ENCODE results near the gene CLN3.
"Not testable (repeated sequence)": the region's sequence is repeated elsewhere in the genome, so short reads cannot be mapped to it uniquely, and the experiment has no call there.

CLN3 gene

DNA sequence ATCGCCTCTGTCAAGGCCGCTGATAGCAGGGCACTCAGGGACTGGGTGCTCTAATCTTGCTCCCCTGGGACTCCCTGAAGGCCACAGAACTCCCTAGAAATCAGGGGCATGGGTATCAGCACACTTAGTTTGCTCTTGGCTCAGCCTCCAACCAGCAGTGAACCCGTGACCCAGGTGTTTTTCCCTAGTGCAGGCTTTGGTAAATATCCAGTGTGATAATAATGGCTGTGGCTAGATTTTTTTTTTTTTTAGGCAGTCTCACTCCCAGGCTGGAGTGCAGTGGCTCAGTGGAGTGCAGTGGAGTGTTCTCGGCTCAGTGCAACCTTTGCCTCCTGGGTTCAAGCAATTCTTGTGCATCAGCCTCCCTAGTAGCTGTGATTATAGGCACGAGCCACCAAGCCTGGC, 36.6 kb upstream of the CLN3 start:
- Histone ChIP-seq H3K27me3 (ENCODE audit: low read length) (no peaks in the 10 kb centered on the region), H3K9me2 (replicated peaks; ENCODE audit: insufficient read depth, low read length) (no peaks in the 10 kb centered on the region), H3F3A (ENCODE audit: insufficient read depth) (no peaks in the 10 kb centered on the region), H3K36me3 (ENCODE audit: low read length) (no peaks in the 10 kb centered on the region), H4K20me1 (ENCODE audit: low read depth, low read length) (no peaks in the 10 kb centered on the region), H3K27ac (ENCODE audit: low read depth, low read length) (no peak overlapping the region), H2AFZ (ENCODE audit: low read depth, low read length, severe bottlenecking) (no peak overlapping the region), H3K4me2 (ENCODE audit: low read depth, low read length, poor library complexity, severe bottlenecking) (no peak overlapping the region), H3K4me3 (ENCODE audit: insufficient read depth, low read length, poor library complexity, severe bottlenecking) (no peak overlapping the region), H3K79me2 (ENCODE audit: insufficient read depth, low read length) (no peaks in the 10 kb centered on the region), H3K9ac (ENCODE audit: low read length) (no peak overlapping the region), H3K9me3 (ENCODE audit: insufficient read depth, low read length) (no peaks in the 10 kb centered on the region)
- no peak for TF ChIP-seq EZH2phosphoT487 (conservative IDR thresholded peaks at IDR 0.05; ENCODE audit: low read length)
- TF ChIP-seq, protein P1, sequence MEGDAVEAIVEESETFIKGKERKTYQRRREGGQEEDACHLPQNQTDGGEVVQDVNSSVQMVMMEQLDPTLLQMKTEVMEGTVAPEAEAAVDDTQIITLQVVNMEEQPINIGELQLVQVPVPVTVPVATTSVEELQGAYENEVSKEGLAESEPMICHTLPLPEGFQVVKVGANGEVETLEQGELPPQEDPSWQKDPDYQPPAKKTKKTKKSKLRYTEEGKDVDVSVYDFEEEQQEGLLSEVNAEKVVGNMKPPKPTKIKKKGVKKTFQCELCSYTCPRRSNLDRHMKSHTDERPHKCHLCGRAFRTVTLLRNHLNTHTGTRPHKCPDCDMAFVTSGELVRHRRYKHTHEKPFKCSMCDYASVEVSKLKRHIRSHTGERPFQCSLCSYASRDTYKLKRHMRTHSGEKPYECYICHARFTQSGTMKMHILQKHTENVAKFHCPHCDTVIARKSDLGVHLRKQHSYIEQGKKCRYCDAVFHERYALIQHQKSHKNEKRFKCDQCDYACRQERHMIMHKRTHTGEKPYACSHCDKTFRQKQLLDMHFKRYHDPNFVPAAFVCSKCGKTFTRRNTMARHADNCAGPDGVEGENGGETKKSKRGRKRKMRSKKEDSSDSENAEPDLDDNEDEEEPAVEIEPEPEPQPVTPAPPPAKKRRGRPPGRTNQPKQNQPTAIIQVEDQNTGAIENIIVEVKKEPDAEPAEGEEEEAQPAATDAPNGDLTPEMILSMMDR (IDR thresholded peaks at IDR 0.05; ENCODE audit: insufficient read depth, low read length, poor library complexity, severe bottlenecking) = no peak

DNA sequence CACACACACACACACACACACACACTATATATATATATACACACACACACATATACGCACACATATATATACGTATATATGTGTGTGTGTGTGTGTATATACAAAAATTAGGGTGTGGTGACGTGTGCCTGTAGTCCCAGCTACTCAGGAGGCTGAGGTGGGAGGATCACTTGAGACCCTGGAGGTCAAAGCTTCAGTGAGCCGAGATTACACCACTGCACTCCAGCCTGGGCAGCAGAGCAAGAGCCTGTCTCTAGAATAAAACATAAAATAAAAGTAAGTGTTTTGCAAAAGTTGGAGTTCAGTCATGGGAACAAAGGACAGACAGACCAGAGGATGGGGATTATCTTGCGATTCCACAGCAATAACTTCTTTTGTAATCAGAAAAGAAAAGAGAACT, 36.1 kb upstream of the CLN3 start:
- Histone ChIP-seq H3K4me2 (ENCODE audit: low read depth, low read length, poor library complexity, severe bottlenecking) (no peak overlapping the region), H3K4me3 (ENCODE audit: insufficient read depth, low read length, poor library complexity, severe bottlenecking) (no peak overlapping the region), H4K20me1 (ENCODE audit: low read depth, low read length) (no peaks in the 10 kb centered on the region), H3K27me3 (ENCODE audit: low read length) (no peaks in the 10 kb centered on the region), H3K9ac (ENCODE audit: low read length) (no peak overlapping the region), H3K27ac (ENCODE audit: low read depth, low read length) (no peak overlapping the region), H3F3A (ENCODE audit: insufficient read depth) (no peaks in the 10 kb centered on the region), H2AFZ (ENCODE audit: low read depth, low read length, severe bottlenecking) (no peak overlapping the region), H3K9me2 (replicated peaks; ENCODE audit: insufficient read depth, low read length) (no peaks in the 10 kb centered on the region), H3K79me2 (ENCODE audit: insufficient read depth, low read length) (no peaks in the 10 kb centered on the region), H3K9me3 (ENCODE audit: insufficient read depth, low read length) (no peaks in the 10 kb centered on the region), H3K36me3 (ENCODE audit: low read length) (no peaks in the 10 kb centered on the region)
- no peak for TF ChIP-seq EZH2phosphoT487 (conservative IDR thresholded peaks at IDR 0.05; ENCODE audit: low read length)
- TF ChIP-seq, protein P1 (IDR thresholded peaks at IDR 0.05; ENCODE audit: insufficient read depth, low read length, poor library complexity, severe bottlenecking) = no peak

DNA sequence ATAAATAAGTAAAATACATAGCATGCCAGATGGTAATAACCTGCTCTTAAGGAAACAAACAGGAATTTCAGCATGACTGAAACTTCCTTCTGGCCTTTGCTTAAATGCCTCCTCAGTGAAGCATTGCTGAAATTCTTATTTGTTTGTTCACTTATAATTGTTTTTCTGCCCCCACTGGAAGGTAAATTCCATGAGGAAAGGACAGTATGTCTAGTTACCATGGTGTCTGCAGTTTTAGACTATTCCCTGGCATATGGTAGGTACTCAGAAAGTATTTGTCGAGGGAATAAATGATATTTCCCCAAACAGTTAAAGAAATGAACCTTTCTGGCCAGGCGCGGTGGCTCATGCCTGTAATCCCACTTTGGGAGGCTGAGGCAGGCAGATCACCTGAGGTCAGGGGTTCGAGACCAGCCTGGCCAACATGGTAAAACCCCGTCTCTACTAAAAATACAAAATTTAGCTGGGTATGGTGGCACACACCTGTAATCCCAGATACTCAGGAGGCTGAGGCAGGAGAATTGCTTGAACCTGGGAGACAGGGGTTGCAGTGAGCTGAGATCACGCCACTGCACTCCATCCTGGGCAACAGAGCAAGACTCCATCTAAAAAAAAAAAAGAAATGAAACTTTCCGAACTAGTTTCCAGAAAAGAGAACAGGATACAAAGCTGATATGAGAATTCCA, 35.4 kb upstream of the CLN3 start:
- H3K27ac ChIP-seq (ENCODE audit: low read depth, low read length); H3K4me2 ChIP-seq (ENCODE audit: low read depth, low read length, poor library complexity, severe bottlenecking): not testable (repeated sequence)

DNA sequence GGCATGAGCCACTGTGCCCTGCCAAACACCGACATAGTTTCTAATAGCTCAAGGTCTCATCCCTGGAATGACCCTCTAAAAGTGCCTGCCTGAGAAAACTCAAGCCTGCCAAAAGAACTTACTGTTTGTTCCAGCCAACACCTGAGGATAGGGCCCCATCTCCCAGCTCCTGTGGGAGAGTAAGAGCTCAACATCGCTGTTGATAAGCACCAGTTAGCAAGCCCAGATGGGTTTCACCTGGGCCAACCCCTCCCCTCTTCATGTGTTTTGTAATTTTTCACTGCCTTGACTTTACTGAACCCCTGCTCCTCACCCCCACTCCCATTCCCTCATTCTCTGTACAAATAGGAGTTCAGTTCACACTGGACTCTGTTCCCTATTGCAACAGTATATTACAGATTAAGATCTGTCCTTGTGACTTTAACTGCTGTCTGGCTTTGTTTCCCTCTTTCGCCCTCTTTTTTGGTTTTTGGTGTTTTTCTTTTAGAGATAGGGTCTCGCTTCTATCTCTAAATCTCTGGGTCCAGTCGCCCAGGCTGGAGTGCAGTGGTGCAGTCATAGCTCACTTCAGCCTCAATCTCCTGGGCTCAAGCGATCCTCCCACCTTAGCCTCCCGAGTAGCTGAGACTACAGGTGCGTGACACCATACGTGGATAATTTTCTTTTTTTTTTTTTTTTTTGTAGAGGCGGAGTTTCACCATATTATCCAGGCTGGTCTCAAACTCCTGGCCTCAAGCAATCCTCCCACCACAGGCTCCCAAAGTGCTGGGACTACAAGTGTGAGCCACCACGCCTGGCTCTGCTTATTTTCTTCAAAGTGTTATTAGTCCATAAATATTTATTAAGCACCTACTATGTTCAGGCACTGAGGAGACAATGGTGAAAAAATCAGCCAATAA, 34.6 kb upstream of the CLN3 start:
- Histone ChIP-seq H3K27ac (ENCODE audit: low read depth, low read length) (no peak overlapping the region), H3K27me3 (ENCODE audit: low read length) (no peaks in the 10 kb centered on the region), H2AFZ (ENCODE audit: low read depth, low read length, severe bottlenecking) (no peak overlapping the region), H3K9ac (ENCODE audit: low read length) (no peak overlapping the region), H4K20me1 (ENCODE audit: low read depth, low read length) (no peaks in the 10 kb centered on the region), H3K9me2 (replicated peaks; ENCODE audit: insufficient read depth, low read length) (no peaks in the 10 kb centered on the region), H3K4me3 (ENCODE audit: insufficient read depth, low read length, poor library complexity, severe bottlenecking) (no peak overlapping the region), H3K9me3 (ENCODE audit: insufficient read depth, low read length) (no peaks in the 10 kb centered on the region), H3K36me3 (ENCODE audit: low read length) (no peaks in the 10 kb centered on the region), H3F3A (ENCODE audit: insufficient read depth) (no peaks in the 10 kb centered on the region), H3K4me2 (ENCODE audit: low read depth, low read length, poor library complexity, severe bottlenecking) (no peak overlapping the region), H3K79me2 (ENCODE audit: insufficient read depth, low read length) (no peaks in the 10 kb centered on the region)
- TF ChIP-seq EZH2phosphoT487 (conservative IDR thresholded peaks at IDR 0.05; ENCODE audit: low read length) = no peak
- TF ChIP-seq, protein P1 (IDR thresholded peaks at IDR 0.05; ENCODE audit: insufficient read depth, low read length, poor library complexity, severe bottlenecking) = no peak

More for the DNA sequence above, 35.4 kb upstream of the CLN3 start:
- not testable (repeated sequence) for H3K36me3 ChIP-seq (ENCODE audit: low read length); H3K9ac ChIP-seq (ENCODE audit: low read length); H3F3A ChIP-seq (ENCODE audit: insufficient read depth); H3K9me3 ChIP-seq (ENCODE audit: insufficient read depth, low read length); H3K4me3 ChIP-seq (ENCODE audit: insufficient read depth, low read length, poor library complexity, severe bottlenecking); H3K9me2 ChIP-seq (replicated peaks; ENCODE audit: insufficient read depth, low read length); H4K20me1 ChIP-seq (ENCODE audit: low read depth, low read length); H2AFZ ChIP-seq (ENCODE audit: low read depth, low read length, severe bottlenecking); H3K79me2 ChIP-seq (ENCODE audit: insufficient read depth, low read length); H3K27me3 ChIP-seq (ENCODE audit: low read length)

All from SU-DHL-6 (cell line).